Endometrial microvascular endothelial cells (primary cell): Measurements from ENCODE around the gene CDK5RAP2. TPM values are rescaled to one million over a fixed set of nuclear protein-coding genes. Genes with fewer than 3 reads are reported as not detected.

Experiments
- in situ Hi-C: cut with HindIII; loops from 2 replicates; pipeline ENCODE4 v1.10.0; 2017; ENCODE audit warnings: low sequenced_read_pairs, low pct_unique_long_range_greater_than_20kb; ENCODE audit errors: inconsistent ontology term
- total RNA-seq: library from RNA; depleted of rRNA; stranded (reverse); fragments of >200 nt; gene quantifications from one replicate; pipeline ENCODE4 v1.2.3, GENCODE V29; 2015; ENCODE audit errors: inconsistent ontology term

CDK5RAP2 gene
- total RNA-seq, 1 donor from 2014 or later: 25.4 TPM

- in situ Hi-C loops: no loop called here
Measured at GRCh38 chr9:120351106-120351505, 228.9 kb downstream of the CDK5RAP2 start.

GRCh38 chr9:120350596-120350995, 229.4 kb downstream of the CDK5RAP2 start:
- in situ Hi-C loops: no loop called here

GRCh38 chr9:120348951-120349429, 231.0 kb downstream of the CDK5RAP2 start:
- in situ Hi-C loops: no loop called here

GRCh38 chr9:120345379-120345778, 234.6 kb downstream of the CDK5RAP2 start:
- in situ Hi-C loops: no loop called here

- in situ Hi-C loops: no loop called here
Measured at GRCh38 chr9:120344230-120344629, 235.7 kb downstream of the CDK5RAP2 start.

- in situ Hi-C loops: no loop called here
Measured at GRCh38 chr9:120343416-120343815, 236.6 kb downstream of the CDK5RAP2 start.

Other genes starting within 250 kb of the CDK5RAP2 start
- gene MEGF9, start 134.3 kb upstream of the CDK5RAP2 start, total RNA-seq: 10.3 TPM
- 45.7 TPM for gene FBXW2, start 213.2 kb upstream of the CDK5RAP2 start, total RNA-seq